Endodermal cell (in vitro differentiated cells): ENCODE results near the gene ANO7. TPM values are rescaled to one million over a fixed set of nuclear protein-coding genes. Genes with fewer than 3 reads are reported as not detected.

Experiments
- DNase-seq: peaks from one replicate; pipeline ENCODE4 v3.0.0-alpha.2; 2017
- H3K27ac ChIP-seq: 2 replicates; pipeline ENCODE4 v1.5.1; 2013; ENCODE audit warnings: mild to moderate bottlenecking, low read depth, low read length, moderate library complexity
- H3K27me3 ChIP-seq: 2 replicates; pipeline ENCODE4 v1.6.1; 2013; ENCODE audit warnings: mild to moderate bottlenecking, low read length, moderate library complexity; ENCODE audit not compliant: insufficient read depth, control insufficient read depth, poor library complexity, severe bottlenecking
- H3K36me3 ChIP-seq: 2 replicates; pipeline ENCODE4 v1.7.0; 2013; ENCODE audit warnings: mild to moderate bottlenecking, low read length, moderate library complexity; ENCODE audit not compliant: control insufficient read depth, insufficient read depth
- H3K4me1 ChIP-seq: one replicate; pipeline ENCODE4 v1.7.0; 2013; ENCODE audit warnings: low read length; ENCODE audit not compliant: control insufficient read depth, insufficient read depth
- H3K4me3 ChIP-seq: 2 replicates; pipeline ENCODE4 v1.5.1; 2013; ENCODE audit warnings: mild to moderate bottlenecking, low read length, moderate library complexity
- H3K9ac ChIP-seq: 2 replicates; pipeline ENCODE4 v1.6.1; 2013; ENCODE audit warnings: mild to moderate bottlenecking, low read length, moderate library complexity; ENCODE audit not compliant: poor library complexity, severe bottlenecking; ENCODE audit errors: extremely low read depth
- H3K9me3 ChIP-seq: 2 replicates; pipeline ENCODE4 v1.6.1; 2013; ENCODE audit warnings: mild to moderate bottlenecking, low read length, moderate library complexity; ENCODE audit not compliant: control insufficient read depth
- H3K27ac Mint-ChIP-seq: 2 replicates; pipeline ENCODE4 v1.8.0; 2020; ENCODE audit warnings: mixed read lengths
- H3K27me3 Mint-ChIP-seq: 2 replicates; pipeline ENCODE4 v1.8.0; 2021; ENCODE audit warnings: mild to moderate bottlenecking, mixed read lengths; ENCODE audit not compliant: insufficient read depth
- H3K36me3 Mint-ChIP-seq: 2 replicates; pipeline ENCODE4 v1.8.0; 2020; ENCODE audit warnings: low read depth, mixed read lengths
- H3K4me1 Mint-ChIP-seq: 2 replicates; pipeline ENCODE4 v1.8.0; 2020; ENCODE audit warnings: mixed read lengths
- H3K4me3 Mint-ChIP-seq: 2 replicates; pipeline ENCODE4 v1.8.0; 2020; ENCODE audit warnings: mild to moderate bottlenecking, moderate library complexity, mixed read lengths
- H3K9me3 Mint-ChIP-seq: 2 replicates; pipeline ENCODE4 v1.8.0; 2020; ENCODE audit warnings: mild to moderate bottlenecking, mixed read lengths
- WGBS, 2 experiments: methylation state at CpG; one replicate each; pipeline versions ENCODE4 v1.1.5 to v1.1.7; 2013; ENCODE audit warnings: missing lambda C conversion rate in 2 of 2, mixed read lengths in 1 of 2; ENCODE audit not compliant: insufficient coverage in 1 of 2, insufficient read length in 1 of 2; 5-methylcytosine and 5-hydroxymethylcytosine counted together
- total RNA-seq, 2 donors: library from RNA; stranded (reverse); fragmentation: NEBNext Ultra II Directional in 1 of 2; extraction: Animal tissue kit (Norgen Biotek cat#: 25700) in 1 of 2; gene quantifications; 2 replicates in 1 of 2; 3 replicates in 1 of 2; pipeline ENCODE4 v1.2.1, GENCODE V29; 2021
- TF ChIP-seq, protein P1 (sequence below): fragments of 200-600 bp; sonication (generic); conservative IDR thresholded peaks from 2 replicates; pipeline ENCODE4 v1.5.0; 2021; ENCODE audit warnings: antibody characterized with exemption, mild to moderate bottlenecking

ANO7 gene
- total RNA-seq, 2 donors from 2014 or later, result 8.1 to 8.5 TPM

DNA sequence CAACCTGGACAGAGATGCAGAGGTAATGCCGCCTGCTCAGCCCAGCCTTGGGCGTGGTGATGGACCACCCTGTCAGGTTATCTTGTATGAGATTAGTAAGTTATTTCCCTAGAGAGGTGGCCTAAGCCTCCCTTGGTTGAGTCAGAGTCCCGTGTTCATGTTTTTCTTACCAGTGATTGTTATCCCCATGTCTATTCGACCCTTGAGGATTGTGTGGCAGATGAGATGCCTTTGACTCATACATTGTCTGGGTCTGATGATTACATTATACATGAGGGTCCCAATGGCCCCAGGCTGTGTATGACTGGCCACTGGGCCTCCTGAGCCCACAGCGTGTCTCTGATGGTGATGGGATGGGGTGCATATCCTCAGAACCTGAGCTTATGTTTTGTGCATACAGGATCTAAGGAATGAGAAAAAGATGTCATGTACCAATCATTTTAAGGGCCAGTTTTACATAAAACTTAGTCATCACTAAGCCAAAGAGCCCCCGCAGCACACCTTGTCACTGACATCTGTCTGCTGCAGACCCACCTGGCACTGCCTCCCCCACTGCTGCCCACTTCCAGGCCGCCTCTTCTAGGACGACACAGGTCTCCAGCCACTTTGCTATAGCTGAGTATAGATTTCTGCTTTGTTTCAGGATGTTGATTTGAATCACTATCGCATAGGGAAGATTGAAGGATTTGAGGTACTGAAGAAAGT, 30.5 kb upstream of the ANO7 start:
- WGBS, 2 experiments, result 94 to 95% methylated on average over 7 to 9 of the region's 9 CpGs
- H3K4me1 ChIP-seq, result no peaks in the 10 kb centered on the region

DNA sequence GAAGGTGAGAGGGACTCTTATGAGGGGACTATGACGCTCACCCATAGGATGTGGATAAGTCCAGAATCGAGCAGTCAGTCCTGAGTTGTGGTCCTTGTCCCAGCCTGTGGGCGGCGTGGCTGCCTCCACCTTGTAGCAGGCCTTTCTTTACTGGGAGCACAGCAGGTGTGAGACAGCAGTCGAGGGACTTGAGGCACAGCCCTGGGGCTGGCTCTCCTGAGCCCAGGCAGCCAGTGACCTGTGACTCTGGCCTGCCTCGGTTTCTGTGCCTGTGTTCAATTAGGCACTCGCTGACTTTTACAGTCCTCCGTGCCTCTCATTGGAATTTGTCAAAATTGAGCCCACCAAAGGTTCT, 30.0 kb upstream of the ANO7 start:
- H3K4me3 Mint-ChIP-seq, result no peak overlapping the region
- Histone ChIP-seq H3K27me3 (no peaks in the 10 kb centered on the region), H3K27ac (no peak overlapping the region), H3K9ac (no peak overlapping the region), H3K9me3 (no peaks in the 10 kb centered on the region), H3K36me3 (peaks cover 38% of the 10 kb centered on the region), H3K4me3 (no peak overlapping the region), H3K4me1 (no peaks in the 10 kb centered on the region)
- H3K9me3 Mint-ChIP-seq, result no peaks in the 10 kb centered on the region
- H3K27me3 Mint-ChIP-seq, result no peaks in the 10 kb centered on the region
- 85 to 86% methylated on average over 6 to 8 of the region's 8 CpGs for WGBS, 2 experiments
- DNase-seq, result peak; percentile 58
- TF ChIP-seq, protein P1, sequence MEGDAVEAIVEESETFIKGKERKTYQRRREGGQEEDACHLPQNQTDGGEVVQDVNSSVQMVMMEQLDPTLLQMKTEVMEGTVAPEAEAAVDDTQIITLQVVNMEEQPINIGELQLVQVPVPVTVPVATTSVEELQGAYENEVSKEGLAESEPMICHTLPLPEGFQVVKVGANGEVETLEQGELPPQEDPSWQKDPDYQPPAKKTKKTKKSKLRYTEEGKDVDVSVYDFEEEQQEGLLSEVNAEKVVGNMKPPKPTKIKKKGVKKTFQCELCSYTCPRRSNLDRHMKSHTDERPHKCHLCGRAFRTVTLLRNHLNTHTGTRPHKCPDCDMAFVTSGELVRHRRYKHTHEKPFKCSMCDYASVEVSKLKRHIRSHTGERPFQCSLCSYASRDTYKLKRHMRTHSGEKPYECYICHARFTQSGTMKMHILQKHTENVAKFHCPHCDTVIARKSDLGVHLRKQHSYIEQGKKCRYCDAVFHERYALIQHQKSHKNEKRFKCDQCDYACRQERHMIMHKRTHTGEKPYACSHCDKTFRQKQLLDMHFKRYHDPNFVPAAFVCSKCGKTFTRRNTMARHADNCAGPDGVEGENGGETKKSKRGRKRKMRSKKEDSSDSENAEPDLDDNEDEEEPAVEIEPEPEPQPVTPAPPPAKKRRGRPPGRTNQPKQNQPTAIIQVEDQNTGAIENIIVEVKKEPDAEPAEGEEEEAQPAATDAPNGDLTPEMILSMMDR, result no peak
- H3K4me1 Mint-ChIP-seq, result peaks cover 6% of the 10 kb centered on the region
- no peak overlapping the region for H3K27ac Mint-ChIP-seq
- peaks cover 34% of the 10 kb centered on the region for H3K36me3 Mint-ChIP-seq

More for the DNA sequence above, 30.5 kb upstream of the ANO7 start:
- TF ChIP-seq, protein P1, result no peak
- no peak overlapping the region for H3K27ac ChIP-seq
- H3K4me3 ChIP-seq, result no peak overlapping the region
- Mint-ChIP-seq H3K4me3 (no peak overlapping the region), H3K27ac (no peak overlapping the region), H3K36me3 (peaks cover 35% of the 10 kb centered on the region), H3K27me3 (no peaks in the 10 kb centered on the region), H3K4me1 (peaks cover 6% of the 10 kb centered on the region), H3K9me3 (no peaks in the 10 kb centered on the region)
- H3K27me3 ChIP-seq, result no peaks in the 10 kb centered on the region
- no peaks in the 10 kb centered on the region for H3K9me3 ChIP-seq
- peaks cover 37% of the 10 kb centered on the region for H3K36me3 ChIP-seq
- H3K9ac ChIP-seq, result no peak overlapping the region
- DNase-seq, result no peak

DNA sequence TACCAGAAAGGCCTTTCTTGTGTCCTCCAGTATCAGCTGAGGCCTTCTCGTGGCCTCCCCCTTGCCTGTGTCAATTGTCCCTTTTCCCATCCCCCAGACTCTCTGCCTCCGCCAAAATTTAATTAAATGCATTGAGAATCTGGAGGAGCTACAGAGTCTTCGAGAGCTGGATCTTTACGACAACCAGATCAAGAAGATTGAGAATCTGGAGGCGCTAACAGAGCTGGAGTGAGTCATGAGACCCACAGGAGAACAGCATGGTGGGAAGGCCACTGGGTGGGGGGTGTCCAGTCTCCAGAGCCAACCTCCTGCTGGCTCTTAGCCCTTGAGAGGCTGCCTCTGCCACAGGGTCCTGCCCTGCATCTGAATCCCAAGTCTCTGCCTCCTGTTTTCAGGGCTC, 29.4 kb upstream of the ANO7 start:
- H3K4me1 ChIP-seq, result no peaks in the 10 kb centered on the region
- no peaks in the 10 kb centered on the region for H3K9me3 ChIP-seq
- peaks cover 42% of the 10 kb centered on the region for H3K36me3 ChIP-seq
- Mint-ChIP-seq H3K9me3 (no peaks in the 10 kb centered on the region), H3K27ac (peak overlapping the region; percentile 26), H3K27me3 (no peaks in the 10 kb centered on the region), H3K4me3 (no peak overlapping the region), H3K4me1 (peaks cover 6% of the 10 kb centered on the region), H3K36me3 (peaks cover 33% of the 10 kb centered on the region)
- H3K27me3 ChIP-seq, result no peaks in the 10 kb centered on the region
- TF ChIP-seq, protein P1, result no peak
- H3K27ac ChIP-seq, result no peak overlapping the region
- no peak overlapping the region for H3K9ac ChIP-seq
- H3K4me3 ChIP-seq, result no peak overlapping the region
- WGBS, 2 experiments, result 93 to 98% methylated on average over 5 of the region's 5 CpGs
- DNase-seq, result no peak
